Aorta (tissue), 5 donors: ENCODE measurements around the gene S100A4. TPM values are rescaled to one million over a fixed set of nuclear protein-coding genes. Genes with fewer than 3 reads are reported as not detected.

Experiments used
- ATAC-seq: fragments of 200-7000 bp; cut with Tn5 transposase; one replicate; pipeline ENCODE4 v1.9.1; 2022; ENCODE audit warnings: moderate library complexity; ENCODE audit not compliant: low FRiP score
- DNase-seq, 2 donors: peaks; one replicate each; pipeline ENCODE4 v3.0.0-alpha.2; 2020
- H3K27ac ChIP-seq, 2 donors: one replicate each; pipeline ENCODE4 v1.5.1; 2013; ENCODE audit warnings: low read length in 2 of 2, mild to moderate bottlenecking in 2 of 2, moderate library complexity in 2 of 2, control low read depth in 1 of 2, inconsistent platforms in 1 of 2, low read depth in 1 of 2
- H3K27me3 ChIP-seq, 2 donors: one replicate each; pipeline ENCODE4 v1.6.1; 2013; ENCODE audit warnings: control low read depth in 1 of 2, low read length in 1 of 2, mild to moderate bottlenecking in 1 of 2, moderate library complexity in 1 of 2; ENCODE audit not compliant: insufficient read depth in 2 of 2, control insufficient read depth in 1 of 2
- H3K36me3 ChIP-seq, 2 donors: one replicate each; pipeline ENCODE4 v1.6.1; 2013; ENCODE audit warnings: control low read depth in 1 of 2, low read length in 1 of 2, mild to moderate bottlenecking in 1 of 2; ENCODE audit not compliant: insufficient read depth in 2 of 2, control insufficient read depth in 1 of 2
- H3K4me1 ChIP-seq, 2 donors: one replicate each; pipeline ENCODE4 v1.6.1; 2013; ENCODE audit warnings: low read length in 2 of 2, control low read depth in 1 of 2, mild to moderate bottlenecking in 1 of 2, moderate library complexity in 1 of 2; ENCODE audit not compliant: insufficient read depth in 2 of 2, control insufficient read depth in 1 of 2
- H3K4me3 ChIP-seq, 2 donors: one replicate each; pipeline ENCODE4 v1.5.1; 2013; ENCODE audit warnings: low read length in 2 of 2, control low read depth in 1 of 2, mild to moderate bottlenecking in 1 of 2
- H3K9me3 ChIP-seq: one replicate; pipeline ENCODE4 v1.6.1; 2013; ENCODE audit warnings: mild to moderate bottlenecking, low read length; ENCODE audit not compliant: control insufficient read depth
- WGBS, 2 donors: extraction: QIAGEN DNeasy Blood & Tissue Kit; methylation state at CpG; one replicate each; pipeline ENCODE4 v1.1.7; 2013; 5-methylcytosine and 5-hydroxymethylcytosine counted together
- intact Hi-C, 2 donors: fragments of 100-400 bp; cut with DNase I; formaldehyde crosslinking; loops; one replicate each; pipeline versions ENCODE4 v1.14.2 to v1.15.0; 2022
- polyA plus RNA-seq, 2 donors: library from polyadenylated mRNA; stranded (reverse); fragments of 200-250 nt; gene quantifications; one replicate each; pipeline ENCODE4 v1.2.3, GENCODE V29; 2013
- total RNA-seq, 2 donors: library from RNA; stranded (reverse); fragmentation: NEBNext Ultra II Directional; extraction: Animal tissue kit (Norgen Biotek cat#: 25700); gene quantifications; one replicate each; pipeline ENCODE4 v1.2.1, GENCODE V29; 2021
- donor health status: healthy with polysubstance abuse.
- donor health status: Bipolar disorder and iron deficiency.
- donor health status: DM: no; HTN: no; CAD: no.
- donor health status: DM: no; HTN: no; CAD: no.
- donor health status: DM: yes; HTN: yes; CAD: no.

S100A4 gene
- total and polyA plus RNA-seq, 4 donors = 406 to 4,033 (median 2,168) TPM

GRCh38 chr1:153505576-153505975 lies 40.0 kb downstream of the S100A4 start:
- no peaks in the 10 kb centered on the region for H3K9me3 ChIP-seq
- intact Hi-C loops = loop anchor here (5.0 kb wide), 2 partner anchors 107 to 122 kb away; partner anchors contain the start of genes S100A1 (in 1 of the 2), S100A13 (in 1 of the 2) and S100A16 (in 1 of the 2)
- 78 to 82% methylated on average over 1 of the region's 1 CpG for WGBS, 2 donors
- H3K36me3 ChIP-seq = no peaks in the 10 kb centered on the region
- peaks cover 0 to 7% of the 10 kb centered on the region in 2 donors for H3K4me1 ChIP-seq
- H3K4me3 ChIP-seq = no peak overlapping the region
- no peaks in the 10 kb centered on the region for H3K27me3 ChIP-seq
- no peak for ATAC-seq
- no peak overlapping the region for H3K27ac ChIP-seq
- DNase-seq = no peak

GRCh38 chr1:153503766-153504165 lies 41.8 kb downstream of the S100A4 start:
- no peaks in the 10 kb centered on the region for H3K36me3 ChIP-seq
- intact Hi-C loops = no loop called here
- WGBS, 2 donors = 93 to 97% methylated on average over 3 of the region's 3 CpGs
- DNase-seq (no peak), ATAC-seq (no peak)
- no peaks in the 10 kb centered on the region for H3K27me3 ChIP-seq
- H3K4me3 ChIP-seq = no peak overlapping the region
- no peak overlapping the region for H3K27ac ChIP-seq
- no peaks in the 10 kb centered on the region for H3K9me3 ChIP-seq
- peaks cover 0 to 7% of the 10 kb centered on the region in 2 donors for H3K4me1 ChIP-seq

DNA sequence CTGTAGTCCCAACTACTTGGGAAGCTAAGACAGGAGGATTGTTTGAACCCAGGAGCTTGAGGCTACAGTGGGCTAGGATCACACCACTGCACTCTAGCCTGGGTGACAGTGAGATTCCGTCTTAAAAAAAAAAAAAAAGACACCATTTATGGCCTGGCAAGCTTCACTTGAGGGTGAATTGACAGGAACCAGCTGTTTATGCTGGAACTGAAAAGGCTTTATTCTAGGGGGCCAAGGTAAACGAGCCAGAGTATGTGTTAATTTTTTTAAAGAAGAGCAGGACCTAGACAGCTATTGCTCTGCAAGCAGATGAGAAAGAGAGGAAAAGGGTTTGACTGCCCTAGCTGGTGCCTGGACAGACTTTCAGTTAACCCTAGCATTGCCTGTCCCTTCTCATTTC lies 46.9 kb downstream of the S100A4 start:
- intact Hi-C loops = loop anchor here in 1 of 2 donors (5.0 kb wide), 1 partner anchor 101 kb away; no protein-coding TSS in a partner anchor
- 0% methylated on average over 2 of the region's 2 CpGs for WGBS, 2 donors
- Histone ChIP-seq H3K4me3 (no peak overlapping the region), H3K27ac (no peak overlapping the region), H3K9me3 (no peaks in the 10 kb centered on the region), H3K27me3 (no peaks in the 10 kb centered on the region), H3K36me3 (no peaks in the 10 kb centered on the region), H3K4me1 (no peaks in the 10 kb centered on the region)
- no peak for ATAC-seq
- DNase-seq = no peak

DNA sequence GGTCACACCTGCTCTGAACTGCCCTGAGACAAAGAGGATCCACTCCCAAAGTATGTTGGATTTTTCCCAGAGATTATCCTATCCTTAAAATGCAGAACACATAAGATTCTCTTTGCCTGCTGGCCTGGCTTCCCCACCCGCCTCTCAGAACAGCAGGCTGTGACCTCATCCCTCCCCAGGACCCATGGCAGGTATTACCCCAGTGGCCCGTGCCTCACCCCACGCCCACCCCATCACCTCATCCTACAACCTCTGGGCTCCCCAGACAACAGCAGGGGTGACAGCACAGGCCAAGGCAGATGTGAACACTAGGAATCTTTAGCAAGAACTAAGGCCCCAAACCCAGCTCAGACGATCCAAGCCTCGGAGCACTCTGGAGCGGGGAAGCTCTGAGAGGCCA lies 50.1 kb downstream of the S100A4 start:
- WGBS, 2 donors = 44 to 46% methylated on average over 6 of the region's 6 CpGs
- no peaks in the 10 kb centered on the region for H3K9me3 ChIP-seq

DNA sequence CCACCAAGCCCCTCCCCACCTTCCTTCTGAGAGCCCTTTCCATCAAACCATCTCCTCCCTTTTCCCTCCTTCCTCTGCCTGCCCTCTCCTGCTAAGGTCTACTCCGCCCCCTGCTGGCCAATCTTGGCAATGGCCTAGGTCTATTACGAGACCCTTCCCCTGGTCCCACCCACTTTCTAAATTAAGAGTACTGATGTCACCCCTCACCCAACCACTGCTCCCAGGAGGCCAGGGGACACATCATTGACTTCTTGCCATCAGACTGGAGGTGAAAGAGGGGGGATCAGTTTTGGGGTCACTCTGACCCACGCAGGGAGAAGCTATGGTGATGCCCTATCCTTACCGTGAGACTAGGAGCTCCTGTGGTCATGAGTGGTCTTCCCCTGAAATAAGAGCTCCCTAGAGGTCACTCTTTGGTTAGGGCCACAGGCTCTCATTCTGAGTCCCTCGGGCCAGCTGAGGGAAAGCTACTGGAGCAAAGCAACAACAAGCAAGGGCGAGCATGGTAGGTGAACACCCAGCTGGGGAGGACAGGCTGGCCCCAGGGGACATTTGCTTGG lies 50.5 kb downstream of the S100A4 start:
- no peak overlapping the region for H3K27ac ChIP-seq
- H3K9me3 ChIP-seq = no peaks in the 10 kb centered on the region
- no peaks in the 10 kb centered on the region for H3K36me3 ChIP-seq
- DNase-seq = peak; percentile 82 to 96
- no peaks in the 10 kb centered on the region for H3K27me3 ChIP-seq
- intact Hi-C loops = loop anchor here (1.0 to 5.0 kb wide), 4 partner anchors 28 to 143 kb away; no protein-coding TSS in a partner anchor
- no peak overlapping the region for H3K4me3 ChIP-seq
- peak; percentile 78 for ATAC-seq
- H3K4me1 ChIP-seq = peaks cover 0 to 8% of the 10 kb centered on the region in 2 donors
- 28 to 30% methylated on average over 6 of the region's 6 CpGs for WGBS, 2 donors

More for the DNA sequence above, 50.1 kb downstream of the S100A4 start:
- ATAC-seq (no peak), DNase-seq (no peak)
- no peaks in the 10 kb centered on the region for H3K27me3 ChIP-seq
- intact Hi-C loops = loop anchor here (1.0 to 5.0 kb wide), 4 partner anchors 29 to 143 kb away; no protein-coding TSS in a partner anchor
- no peaks in the 10 kb centered on the region for H3K36me3 ChIP-seq
- H3K4me1 ChIP-seq = peaks cover 0 to 8% of the 10 kb centered on the region in 2 donors
- no peak overlapping the region for H3K27ac ChIP-seq
- H3K4me3 ChIP-seq = no peak overlapping the region

Other genes starting within 250 kb of the S100A4 start
- not detected for gene PGLYRP3, start 232.9 kb downstream of the S100A4 start, total RNA-seq
- gene PGLYRP3, start 232.9 kb downstream of the S100A4 start, polyA plus RNA-seq = not detected
- gene PGLYRP4, start 197.0 kb downstream of the S100A4 start, total RNA-seq = not detected
- gene PGLYRP4, start 197.0 kb downstream of the S100A4 start, polyA plus RNA-seq = not detected
- gene S100A9, start 188.0 kb downstream of the S100A4 start, total RNA-seq = 100 to 1,000 TPM; 131 to 276 TPM
- 100 to 1,000 TPM; 110 to 485 TPM for gene S100A9, start 188.0 kb downstream of the S100A4 start, polyA plus RNA-seq
- gene S100A12, start 170.2 kb downstream of the S100A4 start, total RNA-seq = 10 to 100 TPM in 1 of 2 donors, 1 to 10 TPM in 1; 4.4 to 23.6 TPM
- 10 to 100 TPM in 1 of 2 donors, 1 to 10 TPM in 1; 1.7 to 58.6 TPM for gene S100A12, start 170.2 kb downstream of the S100A4 start, polyA plus RNA-seq
- gene S100A8, start 154.7 kb downstream of the S100A4 start, total RNA-seq = 100 to 1,000 TPM in 1 of 2 donors, 10 to 100 TPM in 1; 83.5 to 185 TPM
- 100 to 1,000 TPM in 1 of 2 donors, 10 to 100 TPM in 1; 48.2 to 218 TPM for gene S100A8, start 154.7 kb downstream of the S100A4 start, polyA plus RNA-seq
- gene S100A7A, start 129.3 kb downstream of the S100A4 start, total RNA-seq = not detected
- not detected for gene S100A7A, start 129.3 kb downstream of the S100A4 start, polyA plus RNA-seq
- not detected for gene S100A7, start 85.2 kb downstream of the S100A4 start, total RNA-seq
- gene S100A7, start 85.2 kb downstream of the S100A4 start, polyA plus RNA-seq = not detected
- gene S100A6, start 9.8 kb downstream of the S100A4 start, total RNA-seq = 1,000 to 10,000 TPM in 1 of 2 donors, 100 to 1,000 TPM in 1; 934 to 1,126 TPM
- gene S100A6, start 9.8 kb downstream of the S100A4 start, polyA plus RNA-seq = 1,000 to 10,000 TPM; 3,932 to 5,181 TPM
- gene S100A5, start 4.9 kb downstream of the S100A4 start, total RNA-seq = not detected
- not detected for gene S100A5, start 4.9 kb downstream of the S100A4 start, polyA plus RNA-seq
- 1 to 10 TPM; 2.3 to 3.8 TPM for gene S100A3, start 3.5 kb upstream of the S100A4 start, total RNA-seq
- gene S100A3, start 3.5 kb upstream of the S100A4 start, polyA plus RNA-seq = 10 to 100 TPM in 1 of 2 donors, 1 to 10 TPM in 1; 3.0 to 11.7 TPM
- 1 to 10 TPM; 1.8 TPM for gene S100A2, start 20.0 kb upstream of the S100A4 start, total RNA-seq
- gene S100A2, start 20.0 kb upstream of the S100A4 start, polyA plus RNA-seq = 1 to 10 TPM; 2.1 to 6.4 TPM
- 10 to 100 TPM; 72.8 to 83.4 TPM for gene S100A16, start 67.3 kb upstream of the S100A4 start, total RNA-seq
- 100 to 1,000 TPM in 1 of 2 donors, 10 to 100 TPM in 1; 86.5 to 116 TPM for gene S100A16, start 67.3 kb upstream of the S100A4 start, polyA plus RNA-seq
- gene S100A14, start 70.5 kb upstream of the S100A4 start, total RNA-seq = not detected
- gene S100A14, start 70.5 kb upstream of the S100A4 start, polyA plus RNA-seq = 10 to 100 TPM in 1 of 2 donors, 1 to 10 TPM in 1; 2.5 to 91.2 TPM
- 100 to 1,000 TPM in 1 of 2 donors, 10 to 100 TPM in 1; 80.0 to 111 TPM for gene S100A13, start 81.7 kb upstream of the S100A4 start, total RNA-seq
- gene S100A13, start 81.7 kb upstream of the S100A4 start, polyA plus RNA-seq = 100 to 1,000 TPM; 243 to 245 TPM
- under 1 TPM in 1 of 2 donors, not detected in 1; 0.69 TPM for gene S100A1, start 82.6 kb upstream of the S100A4 start, total RNA-seq
- gene S100A1, start 82.6 kb upstream of the S100A4 start, polyA plus RNA-seq = 1 to 10 TPM in 1 of 2 donors, under 1 TPM in 1; 0.23 to 7.1 TPM
- gene CHTOP, start 88.3 kb upstream of the S100A4 start, total RNA-seq = 10 to 100 TPM; 54.3 to 57.0 TPM
- 10 to 100 TPM; 34.4 to 51.8 TPM for gene CHTOP, start 88.3 kb upstream of the S100A4 start, polyA plus RNA-seq
- 10 to 100 TPM; 30.4 to 35.4 TPM for gene SNAPIN, start 112.9 kb upstream of the S100A4 start, total RNA-seq
- gene SNAPIN, start 112.9 kb upstream of the S100A4 start, polyA plus RNA-seq = 10 to 100 TPM; 52.6 to 55.6 TPM
- 10 to 100 TPM; 70.6 to 82.9 TPM for gene ILF2, start 125.2 kb upstream of the S100A4 start, total RNA-seq
- 10 to 100 TPM; 67.0 to 72.8 TPM for gene ILF2, start 125.2 kb upstream of the S100A4 start, polyA plus RNA-seq
- 100 to 1,000 TPM; 116 to 168 TPM for gene NPR1, start 132.9 kb upstream of the S100A4 start, total RNA-seq
- gene NPR1, start 132.9 kb upstream of the S100A4 start, polyA plus RNA-seq = 100 to 1,000 TPM in 1 of 2 donors, 10 to 100 TPM in 1; 39.4 to 110 TPM
- 10 to 100 TPM; 52.2 to 76.7 TPM for gene INTS3, start 182.2 kb upstream of the S100A4 start, total RNA-seq
- 100 to 1,000 TPM in 1 of 2 donors, 10 to 100 TPM in 1; 10.9 to 101 TPM for gene INTS3, start 182.2 kb upstream of the S100A4 start, polyA plus RNA-seq
- gene SLC27A3, start 229.6 kb upstream of the S100A4 start, total RNA-seq = 10 to 100 TPM; 52.4 to 54.5 TPM
- gene SLC27A3, start 229.6 kb upstream of the S100A4 start, polyA plus RNA-seq = 100 to 1,000 TPM in 1 of 2 donors, 10 to 100 TPM in 1; 26.3 to 166 TPM